Measurements from ENCODE around the gene CACNA1I. TPM values are rescaled to one million over a fixed set of nuclear protein-coding genes. Genes with fewer than 3 reads are reported as not detected.

CACNA1I gene
- total and polyA plus RNA-seq, 9 donors, result 0.02 to 0.23 (median 0.09) TPM; not detected in 1

DNA sequence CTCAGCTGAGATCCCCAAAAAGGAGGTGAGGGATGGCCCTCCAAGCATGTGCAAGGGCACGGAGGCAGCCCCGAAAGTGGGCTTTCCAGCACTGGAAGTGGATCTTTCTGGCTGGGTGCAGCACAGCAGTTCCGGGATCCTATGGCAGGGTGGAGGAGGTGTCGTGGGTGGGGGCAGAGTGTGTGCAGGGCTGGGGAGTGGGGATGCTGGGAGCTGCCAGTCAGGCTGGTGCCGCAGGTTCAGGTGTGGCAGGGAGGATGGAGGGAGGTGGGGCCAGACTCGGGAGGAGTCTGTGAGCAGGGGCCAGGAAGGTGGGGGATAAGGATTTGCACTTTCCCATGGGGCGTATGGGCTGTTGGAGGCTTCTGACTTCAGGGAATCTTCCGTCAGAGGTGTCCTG, 60.2 kb downstream of the CACNA1I start:
- WGBS, 3 donors, result 78 to 84% (median 80%) methylated on average over 8 of the region's 8 CpGs
- no peak overlapping the region for H3K27ac ChIP-seq
- intact Hi-C loops (cut with DNase I), result no loop called here

DNA sequence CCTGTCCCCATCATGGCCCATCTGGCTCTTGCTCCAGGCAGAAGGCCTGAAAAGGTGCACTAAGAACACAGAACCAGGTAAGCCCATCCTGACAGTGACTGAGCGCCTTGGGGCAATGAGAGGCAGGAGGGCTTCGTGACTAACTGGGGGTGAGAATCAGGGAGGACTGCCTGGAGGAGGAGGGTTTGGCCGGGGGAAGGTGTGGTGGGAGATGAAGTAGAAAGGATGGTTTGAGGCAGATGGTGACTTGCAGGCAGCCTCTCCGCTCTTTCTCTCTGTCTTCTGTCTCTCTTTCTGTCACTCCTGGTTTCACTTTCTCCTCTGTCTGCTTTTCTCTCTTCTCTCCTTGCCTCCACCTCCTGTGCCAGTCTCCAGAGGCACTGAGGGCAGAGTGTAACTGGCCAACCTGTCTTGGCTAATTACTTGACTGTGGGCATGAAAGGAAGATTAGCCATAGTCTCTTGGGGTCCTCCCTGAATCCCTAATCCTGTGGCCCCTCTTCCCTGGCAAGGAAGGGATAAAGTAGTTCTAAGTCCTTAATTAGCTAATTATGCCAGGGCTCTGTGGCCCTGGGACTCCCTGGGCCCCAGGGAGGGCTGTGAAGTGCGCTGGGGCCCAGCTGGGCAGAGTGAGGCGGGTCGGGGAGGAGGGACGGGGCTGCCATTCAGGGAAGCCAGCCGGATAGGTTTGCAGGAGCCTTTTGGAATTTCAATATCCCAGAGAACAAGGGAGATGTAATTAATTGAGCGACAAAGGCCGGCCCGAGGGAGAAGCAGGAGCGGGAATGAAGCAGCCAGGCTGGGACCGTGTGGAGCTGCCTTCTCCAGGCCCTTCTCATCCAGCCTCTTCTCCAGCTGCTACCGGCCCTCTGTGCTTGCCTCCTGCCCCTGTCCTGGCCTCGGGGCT, 61.1 kb downstream of the CACNA1I start:
- WGBS, 3 donors, result 56 to 72% (median 63%) methylated on average over 16 of the region's 16 CpGs
- intact Hi-C loops (cut with DNase I), result no loop called here
- Histone ChIP-seq H3K27ac (no peak overlapping the region), H3K36me3 (no peaks in the 10 kb centered on the region), H3K9me3 (no peaks in the 10 kb centered on the region), H3K4me1 (ENCODE audit: insufficient read depth) (no peaks in the 10 kb centered on the region), H3K27me3 (no peaks in the 10 kb centered on the region), H3K4me3 (no peak overlapping the region)
- no peak for DNase-seq
- TF ChIP-seq POLR2A (IDR thresholded peaks at IDR 0.05) (no peak), EP300 (IDR thresholded peaks at IDR 0.05) (no peak)
- TF ChIP-seq, protein P1, sequence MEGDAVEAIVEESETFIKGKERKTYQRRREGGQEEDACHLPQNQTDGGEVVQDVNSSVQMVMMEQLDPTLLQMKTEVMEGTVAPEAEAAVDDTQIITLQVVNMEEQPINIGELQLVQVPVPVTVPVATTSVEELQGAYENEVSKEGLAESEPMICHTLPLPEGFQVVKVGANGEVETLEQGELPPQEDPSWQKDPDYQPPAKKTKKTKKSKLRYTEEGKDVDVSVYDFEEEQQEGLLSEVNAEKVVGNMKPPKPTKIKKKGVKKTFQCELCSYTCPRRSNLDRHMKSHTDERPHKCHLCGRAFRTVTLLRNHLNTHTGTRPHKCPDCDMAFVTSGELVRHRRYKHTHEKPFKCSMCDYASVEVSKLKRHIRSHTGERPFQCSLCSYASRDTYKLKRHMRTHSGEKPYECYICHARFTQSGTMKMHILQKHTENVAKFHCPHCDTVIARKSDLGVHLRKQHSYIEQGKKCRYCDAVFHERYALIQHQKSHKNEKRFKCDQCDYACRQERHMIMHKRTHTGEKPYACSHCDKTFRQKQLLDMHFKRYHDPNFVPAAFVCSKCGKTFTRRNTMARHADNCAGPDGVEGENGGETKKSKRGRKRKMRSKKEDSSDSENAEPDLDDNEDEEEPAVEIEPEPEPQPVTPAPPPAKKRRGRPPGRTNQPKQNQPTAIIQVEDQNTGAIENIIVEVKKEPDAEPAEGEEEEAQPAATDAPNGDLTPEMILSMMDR (IDR thresholded peaks at IDR 0.05), result no peak

More for the DNA sequence above, 60.2 kb downstream of the CACNA1I start:
- no peaks in the 10 kb centered on the region for H3K27me3 ChIP-seq
- H3K9me3 ChIP-seq, result no peaks in the 10 kb centered on the region
- no peak overlapping the region for H3K4me3 ChIP-seq
- no peak for DNase-seq
- no peaks in the 10 kb centered on the region for H3K4me1 ChIP-seq (ENCODE audit: insufficient read depth)
- TF ChIP-seq, protein P1 (IDR thresholded peaks at IDR 0.05), result no peak
- no peak for TF ChIP-seq EP300 (IDR thresholded peaks at IDR 0.05)
- TF ChIP-seq POLR2A (IDR thresholded peaks at IDR 0.05), result no peak
- H3K36me3 ChIP-seq, result no peaks in the 10 kb centered on the region

DNA sequence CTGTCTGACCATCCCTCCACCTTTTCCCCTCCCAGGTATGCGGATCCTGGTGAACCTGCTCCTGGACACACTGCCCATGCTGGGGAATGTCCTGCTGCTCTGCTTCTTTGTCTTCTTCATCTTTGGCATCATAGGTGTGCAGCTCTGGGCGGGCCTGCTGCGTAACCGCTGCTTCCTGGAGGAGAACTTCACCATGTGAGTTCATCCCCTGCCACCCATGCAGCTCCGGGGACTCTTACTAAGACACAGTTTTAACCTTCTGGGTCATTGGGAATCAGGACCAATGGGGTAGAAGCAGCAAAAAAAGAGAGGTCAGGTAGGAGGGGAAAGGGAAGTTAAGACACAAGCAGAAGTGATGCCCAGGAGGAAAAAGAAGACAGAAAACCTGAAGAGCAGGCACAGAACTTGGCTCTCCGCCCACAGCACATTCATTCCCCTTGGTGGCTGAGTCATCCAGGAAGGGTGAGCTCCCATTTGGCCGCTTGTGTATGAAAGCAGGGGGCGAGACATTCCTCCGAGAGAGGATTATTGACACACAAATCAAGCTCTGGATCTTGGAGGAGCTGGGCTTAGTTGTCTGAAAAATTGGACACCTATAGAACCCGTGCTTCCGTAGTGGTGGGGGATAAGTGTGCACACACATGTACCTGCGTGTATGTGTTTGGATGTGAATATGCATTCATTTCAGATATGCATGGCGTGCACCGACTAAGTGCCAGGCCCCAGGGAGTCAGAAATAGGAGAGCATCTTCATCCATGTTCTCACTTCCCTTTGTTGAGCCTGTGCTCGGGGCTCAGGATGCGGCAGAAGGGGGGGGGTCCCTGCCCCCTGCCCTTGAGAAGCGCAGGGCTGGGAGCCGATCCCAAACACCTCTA, 64.2 kb downstream of the CACNA1I start:
- Histone ChIP-seq H3K27ac (no peak overlapping the region), H3K4me1 (ENCODE audit: insufficient read depth) (no peaks in the 10 kb centered on the region), H3K27me3 (no peaks in the 10 kb centered on the region), H3K36me3 (no peaks in the 10 kb centered on the region), H3K9me3 (no peaks in the 10 kb centered on the region), H3K4me3 (no peak overlapping the region)
- no peak for TF ChIP-seq POLR2A (IDR thresholded peaks at IDR 0.05)
- TF ChIP-seq, protein P1 (IDR thresholded peaks at IDR 0.05), result no peak
- TF ChIP-seq EP300 (IDR thresholded peaks at IDR 0.05), result no peak
- no peak for DNase-seq
- WGBS, 3 donors, result 79 to 81% (median 80%) methylated on average over 18 of the region's 18 CpGs
- intact Hi-C loops (cut with DNase I), result no loop called here

DNA sequence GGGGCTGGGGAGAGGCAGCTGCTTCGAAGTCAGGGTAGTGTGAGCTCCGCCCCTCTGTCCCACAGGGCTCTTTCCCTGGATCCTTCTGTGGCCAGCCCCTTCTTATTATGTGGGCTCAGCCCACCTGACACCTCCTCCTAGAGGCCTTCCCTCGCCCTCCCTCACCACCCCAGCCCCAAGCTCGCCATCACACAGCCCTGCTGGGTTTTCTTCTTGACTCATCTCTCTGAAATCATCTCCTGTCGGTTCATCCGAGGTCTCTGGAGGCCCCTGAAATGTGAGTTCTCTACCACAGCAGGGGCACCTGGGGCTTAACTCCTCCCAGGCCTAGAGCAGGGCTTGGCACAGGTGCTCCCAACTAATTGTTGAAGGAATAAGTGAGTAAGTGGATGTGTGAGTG, 65.2 kb downstream of the CACNA1I start:
- intact Hi-C loops (cut with DNase I), result no loop called here
- Histone ChIP-seq H3K27me3 (no peaks in the 10 kb centered on the region), H3K4me1 (ENCODE audit: insufficient read depth) (no peaks in the 10 kb centered on the region), H3K36me3 (no peaks in the 10 kb centered on the region), H3K27ac (no peak overlapping the region), H3K9me3 (no peaks in the 10 kb centered on the region), H3K4me3 (no peak overlapping the region)
- 75 to 82% (median 78%) methylated on average over 6 of the region's 6 CpGs for WGBS, 3 donors
- no peak for DNase-seq
- no peak for TF ChIP-seq POLR2A (IDR thresholded peaks at IDR 0.05)
- TF ChIP-seq EP300 (IDR thresholded peaks at IDR 0.05), result no peak
- TF ChIP-seq, protein P1 (IDR thresholded peaks at IDR 0.05), result no peak
